ENCODE measurements around the gene REM1. TPM values are rescaled to one million over a fixed set of nuclear protein-coding genes. Genes with fewer than 3 reads are reported as not detected.

The REM1 gene
- total and polyA plus RNA-seq, 2 of the 13 experiments (the other 11 are each of a cell fraction or from before 2014, with no cell fraction given), result not detected

DNA sequence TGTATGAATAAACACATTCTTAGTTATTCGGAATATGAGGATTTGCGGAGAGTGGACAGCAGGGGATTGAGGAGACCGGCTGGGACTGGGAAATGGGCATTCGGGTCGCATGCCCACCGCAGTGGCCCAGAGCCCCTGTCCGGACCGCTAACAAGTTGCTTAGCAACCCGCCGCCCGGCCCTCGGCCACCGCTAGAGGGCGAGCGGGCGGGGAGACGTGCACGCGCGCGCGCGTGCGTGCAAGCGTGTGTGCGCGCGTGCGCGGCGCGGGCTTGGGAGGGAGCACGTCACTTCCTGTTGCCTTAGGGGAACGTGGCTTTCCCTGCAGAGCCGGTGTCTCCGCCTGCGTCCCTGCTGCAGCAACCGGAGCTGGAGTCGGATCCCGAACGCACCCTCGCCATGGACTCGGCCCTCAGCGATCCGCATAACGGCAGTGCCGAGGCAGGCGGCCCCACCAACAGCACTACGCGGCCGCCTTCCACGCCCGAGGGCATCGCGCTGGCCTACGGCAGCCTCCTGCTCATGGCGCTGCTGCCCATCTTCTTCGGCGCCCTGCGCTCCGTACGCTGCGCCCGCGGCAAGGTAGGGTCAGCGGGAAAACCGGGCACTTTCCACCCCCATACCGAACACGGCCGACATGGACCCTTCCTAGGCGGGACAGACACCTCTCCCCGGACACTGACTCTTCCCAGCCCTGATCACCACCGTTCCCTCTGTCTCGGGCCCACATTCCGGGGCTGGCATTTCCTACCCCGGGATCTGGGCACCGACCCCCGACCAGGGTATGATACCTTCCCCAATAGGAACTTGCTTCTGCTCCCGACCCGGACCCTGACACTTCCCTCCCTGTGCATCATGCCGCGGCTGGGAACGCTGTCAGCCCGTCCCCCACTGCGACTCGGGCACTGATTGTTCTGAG, 39.3 kb downstream of the REM1 start, which contains the start of gene HM13 (continued):
- TF ChIP-seq ZNF275 (CRISPR knock-in tag; IDR thresholded peaks at IDR 0.05; ENCODE audit: borderline replicate concordance) (peak; percentile 98; the same call in 1 of the 2 replicates), ZNF788 (CRISPR knock-in tag; IDR thresholded peaks at IDR 0.05; ENCODE audit: borderline replicate concordance) (peak; percentile 99), PITX1 (CRISPR knock-in tag; IDR thresholded peaks at IDR 0.05) (peak; percentile 88), ZNF605 (CRISPR knock-in tag; IDR thresholded peaks at IDR 0.05) (peak; percentile 87), ZNF337 (CRISPR knock-in tag; IDR thresholded peaks at IDR 0.05; ENCODE audit: borderline replicate concordance, low read depth) (no peak), CENPX (CRISPR knock-in tag; IDR thresholded peaks at IDR 0.05) (no peak), ZNF749 (CRISPR knock-in tag; IDR thresholded peaks at IDR 0.05; ENCODE audit: borderline replicate concordance) (peak; percentile 92; the same call in 1 of the 2 replicates), SAP130 (CRISPR knock-in tag; IDR thresholded peaks at IDR 0.05; ENCODE audit: low read depth) (peak; percentile 99), TBP (CRISPR knock-in tag; IDR thresholded peaks at IDR 0.05) (peak; percentile 91; the same call in 1 of the 2 replicates), KDM1A (CRISPR knock-in tag; IDR thresholded peaks at IDR 0.05) (no peak), RFX3 (CRISPR knock-in tag; IDR thresholded peaks at IDR 0.05) (peak; percentile 87), EP300 (IDR thresholded peaks at IDR 0.05; ENCODE audit: low read depth in 2 of 2, low read length in 2 of 2) (peak in 1 of 2 experiments; percentile 59; a peak in 3 of 4 replicates), EP300 (CRISPR knock-in tag; IDR thresholded peaks at IDR 0.05; ENCODE audit: borderline replicate concordance) (no peak), EZH2 (conservative IDR thresholded peaks at IDR 0.05; ENCODE audit: low read depth, low read length) (no peak), ISX (CRISPR knock-in tag; conservative IDR thresholded peaks at IDR 0.05) (peak; percentile 97), TEAD2 (CRISPR knock-in tag; IDR thresholded peaks at IDR 0.05) (peak; percentile 92), ZNF781 (CRISPR knock-in tag; IDR thresholded peaks at IDR 0.05; ENCODE audit: borderline replicate concordance, not compliant biosample characterization) (peak; percentile 98), ZNF263 (CRISPR knock-in tag; IDR thresholded peaks at IDR 0.05) (peak; percentile 79), POLR2AphosphoS5 (IDR thresholded peaks at IDR 0.05; ENCODE audit: low read depth, low read length) (peak; percentile 99)

Data from HepG2 (cell line).